ENCODE data around the gene ANO1.

The ANO1 gene

DNA sequence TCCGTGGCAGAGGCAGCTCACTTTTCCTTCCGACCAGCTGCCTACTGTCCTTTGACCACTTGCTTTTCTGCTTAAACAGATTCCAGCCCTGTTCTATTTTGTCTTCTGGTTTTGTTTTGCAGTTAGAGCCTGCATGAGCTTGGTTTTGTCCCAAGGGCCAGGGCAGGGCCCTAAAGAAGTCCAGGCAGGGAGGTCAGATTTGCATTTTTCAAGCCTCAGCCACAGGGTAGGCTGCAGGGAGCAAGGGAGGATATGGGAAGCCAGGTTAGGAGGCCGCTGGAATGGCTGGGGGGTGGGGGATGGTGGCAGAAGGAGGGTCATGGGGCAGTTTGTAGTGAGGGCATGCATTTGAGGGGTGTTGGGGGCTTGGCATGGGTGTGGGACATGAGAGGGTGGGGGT lies 148.1 kb downstream of the ANO1 start:
- Histone ChIP-seq H3K36me3 (ENCODE audit: control insufficient read depth in 1 of 2, insufficient read depth in 2 of 2, low read length in 2 of 2) (no peaks in the 10 kb centered on the region), H4K12ac (ENCODE audit: low read depth, low read length) (no peak overlapping the region), H3K4me3 (ENCODE audit: low read depth, low read length) (no peak overlapping the region), H3K14ac (ENCODE audit: low read length) (no peak overlapping the region), H4K8ac (ENCODE audit: low read depth, low read length) (no peak overlapping the region), H4K91ac (ENCODE audit: low read depth, low read length) (no peak overlapping the region), H2BK5ac (ENCODE audit: low read depth, low read length, poor library complexity) (no peak overlapping the region), H2BK120ac (ENCODE audit: insufficient read depth, low read length, poor library complexity) (no peak overlapping the region), H3K79me2 (ENCODE audit: control insufficient read depth, insufficient read depth, low read length, poor library complexity) (no peaks in the 10 kb centered on the region), H3K4me1 (ENCODE audit: control insufficient read depth in 1 of 2, insufficient read depth in 2 of 2, low read length in 2 of 2) (peaks cover 1 to 3% of the 10 kb centered on the region in 2 experiments), H2AFZ (ENCODE audit: insufficient read depth, low read length, poor library complexity) (no peak overlapping the region), H3K9me3 (ENCODE audit: insufficient read depth, low read depth, low read length) (no peaks in the 10 kb centered on the region), H3K4me2 (ENCODE audit: low read length) (no peak overlapping the region), H3K18ac (ENCODE audit: low read length) (no peak overlapping the region), H2BK12ac (ENCODE audit: low read length) (no peak overlapping the region), H2AK5ac (ENCODE audit: low read length) (no peak overlapping the region), H3K23ac (ENCODE audit: low read length) (no peak overlapping the region), H3K9ac (ENCODE audit: low read length) (no peak overlapping the region), H3K79me1 (ENCODE audit: low read length) (no peaks in the 10 kb centered on the region), H3K4ac (ENCODE audit: low read depth, low read length) (no peak overlapping the region), H3K27me3 (ENCODE audit: insufficient read depth, low read length) (no peaks in the 10 kb centered on the region), H3K27ac (ENCODE audit: low read depth, low read length) (no peak overlapping the region)
- no peak for DNase-seq
- no CpG with 5 or more reads among the region's 3 CpGs for WGBS (ENCODE audit: extremely low coverage, insufficient coverage, insufficient read length)

DNA sequence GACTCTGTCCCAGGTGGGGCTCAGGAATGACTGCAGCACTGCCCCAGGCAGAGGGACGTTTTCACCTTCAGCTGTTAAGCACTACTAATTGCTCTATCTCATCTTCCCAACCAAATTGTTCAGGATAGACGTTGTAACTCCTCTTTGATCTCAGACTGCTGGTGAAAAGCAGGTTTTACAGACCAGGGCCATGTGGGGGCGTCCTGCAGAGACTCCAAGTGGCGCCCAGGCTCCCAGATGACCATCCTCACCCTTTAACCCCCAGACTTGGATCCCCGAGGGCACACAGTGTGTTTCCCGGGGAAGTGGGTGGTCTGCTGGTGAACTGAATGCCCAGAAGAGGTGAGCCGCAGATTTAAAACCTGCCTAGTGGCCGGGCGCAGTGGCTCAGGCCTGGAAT lies 148.8 kb downstream of the ANO1 start:
- no peak overlapping the region for H2BK5ac ChIP-seq (ENCODE audit: low read depth, low read length, poor library complexity)
- DNase-seq, result peak; percentile 14 to 47

DNA sequence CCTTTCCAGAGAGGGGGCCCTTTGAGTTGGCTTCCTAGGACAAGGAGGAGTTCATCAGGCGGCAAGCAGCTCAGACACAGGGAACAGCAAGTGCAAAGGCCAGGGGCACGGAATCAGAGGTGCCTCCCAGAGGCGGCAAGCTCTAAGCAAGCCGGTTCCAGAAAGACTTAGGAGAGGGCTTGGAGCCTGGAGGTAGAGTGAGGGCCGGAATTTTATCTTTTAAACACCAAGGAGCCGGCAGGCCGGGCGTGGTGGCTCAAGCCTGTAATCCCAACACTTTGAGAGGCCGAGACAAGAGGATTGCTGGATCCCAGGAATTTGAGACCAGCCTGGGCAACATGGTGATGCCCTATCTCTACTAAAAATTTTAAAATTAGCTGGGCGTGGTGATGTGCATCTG lies 151.6 kb downstream of the ANO1 start:
- Histone ChIP-seq H4K8ac (ENCODE audit: low read depth, low read length) (no peak overlapping the region), H4K12ac (ENCODE audit: low read depth, low read length) (no peak overlapping the region), H3K9ac (ENCODE audit: low read length) (no peak overlapping the region), H2BK120ac (ENCODE audit: insufficient read depth, low read length, poor library complexity) (no peak overlapping the region), H2AFZ (ENCODE audit: insufficient read depth, low read length, poor library complexity) (no peak overlapping the region), H3K4me1 (ENCODE audit: control insufficient read depth in 1 of 2, insufficient read depth in 2 of 2, low read length in 2 of 2) (peaks cover 1 to 3% of the 10 kb centered on the region in 2 experiments), H3K9me3 (ENCODE audit: insufficient read depth, low read depth, low read length) (no peaks in the 10 kb centered on the region), H3K27ac (ENCODE audit: low read depth, low read length) (no peak overlapping the region), H3K79me2 (ENCODE audit: control insufficient read depth, insufficient read depth, low read length, poor library complexity) (no peaks in the 10 kb centered on the region), H2AK5ac (ENCODE audit: low read length) (no peak overlapping the region), H2BK5ac (ENCODE audit: low read depth, low read length, poor library complexity) (no peak overlapping the region), H3K23ac (ENCODE audit: low read length) (no peak overlapping the region), H3K14ac (ENCODE audit: low read length) (no peak overlapping the region), H4K91ac (ENCODE audit: low read depth, low read length) (no peak overlapping the region), H3K4me3 (ENCODE audit: low read depth, low read length) (no peak overlapping the region), H2BK12ac (ENCODE audit: low read length) (no peak overlapping the region), H3K4ac (ENCODE audit: low read depth, low read length) (no peak overlapping the region), H3K27me3 (ENCODE audit: insufficient read depth, low read length) (no peaks in the 10 kb centered on the region), H3K4me2 (ENCODE audit: low read length) (no peak overlapping the region), H3K18ac (ENCODE audit: low read length) (no peak overlapping the region), H3K36me3 (ENCODE audit: control insufficient read depth in 1 of 2, insufficient read depth in 2 of 2, low read length in 2 of 2) (no peaks in the 10 kb centered on the region), H3K79me1 (ENCODE audit: low read length) (no peaks in the 10 kb centered on the region)
- DNase-seq, result peak; percentile 24 to 54
- no CpG with 5 or more reads among the region's 10 CpGs for WGBS (ENCODE audit: extremely low coverage, insufficient coverage, insufficient read length)

More for the DNA sequence above, 148.8 kb downstream of the ANO1 start:
- Histone ChIP-seq H3K14ac (ENCODE audit: low read length) (no peak overlapping the region), H2BK12ac (ENCODE audit: low read length) (no peak overlapping the region), H3K23ac (ENCODE audit: low read length) (no peak overlapping the region), H2AK5ac (ENCODE audit: low read length) (no peak overlapping the region), H3K27ac (ENCODE audit: low read depth, low read length) (no peak overlapping the region), H3K4me3 (ENCODE audit: low read depth, low read length) (no peak overlapping the region), H3K4ac (ENCODE audit: low read depth, low read length) (no peak overlapping the region), H3K4me1 (ENCODE audit: control insufficient read depth in 1 of 2, insufficient read depth in 2 of 2, low read length in 2 of 2) (peaks cover 1 to 3% of the 10 kb centered on the region in 2 experiments), H4K91ac (ENCODE audit: low read depth, low read length) (peak overlapping the region; percentile 29), H3K9ac (ENCODE audit: low read length) (no peak overlapping the region), H3K79me1 (ENCODE audit: low read length) (no peaks in the 10 kb centered on the region), H3K79me2 (ENCODE audit: control insufficient read depth, insufficient read depth, low read length, poor library complexity) (no peaks in the 10 kb centered on the region), H2BK120ac (ENCODE audit: insufficient read depth, low read length, poor library complexity) (no peak overlapping the region), H2AFZ (ENCODE audit: insufficient read depth, low read length, poor library complexity) (no peak overlapping the region), H3K9me3 (ENCODE audit: insufficient read depth, low read depth, low read length) (no peaks in the 10 kb centered on the region), H3K18ac (ENCODE audit: low read length) (no peak overlapping the region), H4K12ac (ENCODE audit: low read depth, low read length) (no peak overlapping the region), H4K8ac (ENCODE audit: low read depth, low read length) (no peak overlapping the region), H3K27me3 (ENCODE audit: insufficient read depth, low read length) (no peaks in the 10 kb centered on the region), H3K36me3 (ENCODE audit: control insufficient read depth in 1 of 2, insufficient read depth in 2 of 2, low read length in 2 of 2) (no peaks in the 10 kb centered on the region), H3K4me2 (ENCODE audit: low read length) (no peak overlapping the region)
- WGBS (ENCODE audit: extremely low coverage, insufficient coverage, insufficient read length), result no CpG with 5 or more reads among the region's 9 CpGs

DNA sequence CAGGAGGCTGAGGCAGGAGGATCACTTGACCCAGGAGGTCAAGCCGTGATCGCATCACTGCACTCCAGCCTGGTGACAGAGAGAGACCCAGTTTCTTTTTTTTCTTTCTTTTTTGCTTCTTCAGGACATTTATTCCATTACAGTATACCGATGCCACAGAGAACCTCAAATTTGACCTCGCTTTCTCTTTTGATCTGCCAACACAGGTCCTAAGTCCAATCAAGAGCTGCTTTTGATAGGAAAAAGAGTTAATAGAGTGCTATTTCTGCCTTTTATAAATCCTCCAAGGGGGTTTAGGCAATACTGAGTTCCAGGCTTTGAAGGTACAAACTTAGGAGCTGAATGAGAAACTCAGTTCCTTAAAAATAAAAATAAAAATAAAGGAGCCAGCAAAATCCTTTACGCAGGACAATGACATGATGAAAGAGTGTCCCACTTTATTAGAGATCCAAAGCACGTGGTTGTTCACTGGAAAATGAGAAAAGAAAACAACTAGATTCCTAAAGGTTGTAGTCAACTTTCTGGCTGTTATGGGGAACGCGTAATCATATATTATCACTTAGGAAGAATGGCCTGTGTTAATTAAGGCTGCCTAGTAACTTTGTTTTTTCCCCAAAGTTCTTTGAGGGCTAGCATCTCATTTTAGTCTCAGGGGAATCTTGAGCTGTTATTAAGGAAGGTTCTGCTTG lies 152.2 kb downstream of the ANO1 start:
- H3K14ac ChIP-seq (ENCODE audit: low read length), result no peak overlapping the region
- no CpG with 5 or more reads among the region's 8 CpGs for WGBS (ENCODE audit: extremely low coverage, insufficient coverage, insufficient read length)

More for the DNA sequence above, 152.2 kb downstream of the ANO1 start:
- no peak overlapping the region for H3K4me2 ChIP-seq (ENCODE audit: low read length)
- H3K79me2 ChIP-seq (ENCODE audit: control insufficient read depth, insufficient read depth, low read length, poor library complexity), result no peaks in the 10 kb centered on the region
- no peak overlapping the region for H2BK120ac ChIP-seq (ENCODE audit: insufficient read depth, low read length, poor library complexity)
- H3K36me3 ChIP-seq (ENCODE audit: control insufficient read depth in 1 of 2, insufficient read depth in 2 of 2, low read length in 2 of 2), result no peaks in the 10 kb centered on the region
- no peak overlapping the region for H3K4ac ChIP-seq (ENCODE audit: low read depth, low read length)
- no peak overlapping the region for H2BK5ac ChIP-seq (ENCODE audit: low read depth, low read length, poor library complexity)
- H3K18ac ChIP-seq (ENCODE audit: low read length), result no peak overlapping the region
- H4K8ac ChIP-seq (ENCODE audit: low read depth, low read length), result no peak overlapping the region
- no peak overlapping the region for H3K27ac ChIP-seq (ENCODE audit: low read depth, low read length)
- H3K27me3 ChIP-seq (ENCODE audit: insufficient read depth, low read length), result no peaks in the 10 kb centered on the region
- no peak overlapping the region for H3K23ac ChIP-seq (ENCODE audit: low read length)
- no peak overlapping the region for H2BK12ac ChIP-seq (ENCODE audit: low read length)
- no peak for DNase-seq
- H3K9ac ChIP-seq (ENCODE audit: low read length), result no peak overlapping the region
- H3K4me1 ChIP-seq (ENCODE audit: control insufficient read depth in 1 of 2, insufficient read depth in 2 of 2, low read length in 2 of 2), result peaks cover 1 to 3% of the 10 kb centered on the region in 2 experiments
- H3K4me3 ChIP-seq (ENCODE audit: low read depth, low read length), result no peak overlapping the region
- H3K79me1 ChIP-seq (ENCODE audit: low read length), result no peaks in the 10 kb centered on the region
- H4K91ac ChIP-seq (ENCODE audit: low read depth, low read length), result no peak overlapping the region
- H2AFZ ChIP-seq (ENCODE audit: insufficient read depth, low read length, poor library complexity), result no peak overlapping the region
- no peaks in the 10 kb centered on the region for H3K9me3 ChIP-seq (ENCODE audit: insufficient read depth, low read depth, low read length)
- no peak overlapping the region for H4K12ac ChIP-seq (ENCODE audit: low read depth, low read length)
- H2AK5ac ChIP-seq (ENCODE audit: low read length), result no peak overlapping the region

Measured in trophoblast cell (in vitro differentiated cells and primary cell).